AG10803 (cell line): ENCODE data around the gene NEURL1.
A peak's percentile ranks its signal among the peaks of the same experiment; 100 is the strongest.

Experiments
- DNase-seq: peaks from one replicate; pipeline ENCODE4 v3.0.0; 2010; ENCODE audit warnings: low read depth
- H3K4me3 ChIP-seq: 2 replicates; pipeline ENCODE4 v1.5.1; 2011; ENCODE audit warnings: mild to moderate bottlenecking, low read length, control low read depth
- TF ChIP-seq, protein P1 (sequence below): conservative IDR thresholded peaks from 2 replicates; pipeline ENCODE4 v1.5.1; 2011; ENCODE audit warnings: mild to moderate bottlenecking, low read length, control low read depth, inconsistent platforms

Gene NEURL1

DNA sequence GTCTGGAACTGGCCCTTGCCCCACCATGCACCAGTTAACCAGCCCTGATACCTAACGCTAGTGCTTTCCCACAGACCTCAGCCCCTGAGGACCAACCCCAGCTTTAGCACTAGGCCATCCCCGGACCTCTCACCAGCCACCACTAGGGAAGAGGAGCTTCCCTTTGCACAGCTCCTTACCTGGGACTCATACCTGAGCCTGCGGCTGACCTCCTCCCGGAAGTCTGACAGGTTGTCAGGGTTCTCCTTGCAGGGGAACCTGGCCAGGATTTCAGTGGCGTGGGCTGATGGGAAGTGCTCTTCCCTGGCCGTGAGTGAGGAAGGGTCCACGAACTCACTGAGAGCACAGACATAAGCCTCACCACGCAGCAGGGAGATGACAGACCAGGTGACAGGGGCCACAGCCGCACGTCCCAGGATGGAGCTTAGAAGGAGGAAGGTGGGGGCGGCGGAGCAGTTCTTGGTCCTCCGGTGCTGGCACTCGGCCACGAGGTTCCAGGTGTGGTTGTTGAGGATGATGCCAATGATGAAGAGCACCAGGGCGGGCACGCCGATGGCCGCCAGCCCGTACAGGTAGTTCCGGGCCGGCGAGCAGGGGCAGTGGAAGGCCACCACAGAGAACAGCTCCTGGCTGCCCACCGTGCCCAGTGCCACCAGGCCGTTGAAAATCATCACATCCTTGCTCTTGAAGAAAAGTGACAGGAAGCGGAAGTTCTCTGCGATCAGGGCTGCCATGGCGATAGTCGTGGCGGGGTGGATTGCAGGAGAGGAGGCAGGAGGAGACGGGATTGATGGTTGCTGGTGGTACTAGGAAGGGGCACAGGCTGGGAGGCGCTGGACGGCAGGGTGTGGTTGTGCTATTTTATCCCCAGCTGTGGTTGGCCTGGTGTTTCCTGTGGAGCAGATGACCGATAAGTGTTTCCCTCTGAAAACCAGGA, 44.0 kb upstream of the NEURL1 start:
- DNase-seq, result no peak
- TF ChIP-seq, protein P1, sequence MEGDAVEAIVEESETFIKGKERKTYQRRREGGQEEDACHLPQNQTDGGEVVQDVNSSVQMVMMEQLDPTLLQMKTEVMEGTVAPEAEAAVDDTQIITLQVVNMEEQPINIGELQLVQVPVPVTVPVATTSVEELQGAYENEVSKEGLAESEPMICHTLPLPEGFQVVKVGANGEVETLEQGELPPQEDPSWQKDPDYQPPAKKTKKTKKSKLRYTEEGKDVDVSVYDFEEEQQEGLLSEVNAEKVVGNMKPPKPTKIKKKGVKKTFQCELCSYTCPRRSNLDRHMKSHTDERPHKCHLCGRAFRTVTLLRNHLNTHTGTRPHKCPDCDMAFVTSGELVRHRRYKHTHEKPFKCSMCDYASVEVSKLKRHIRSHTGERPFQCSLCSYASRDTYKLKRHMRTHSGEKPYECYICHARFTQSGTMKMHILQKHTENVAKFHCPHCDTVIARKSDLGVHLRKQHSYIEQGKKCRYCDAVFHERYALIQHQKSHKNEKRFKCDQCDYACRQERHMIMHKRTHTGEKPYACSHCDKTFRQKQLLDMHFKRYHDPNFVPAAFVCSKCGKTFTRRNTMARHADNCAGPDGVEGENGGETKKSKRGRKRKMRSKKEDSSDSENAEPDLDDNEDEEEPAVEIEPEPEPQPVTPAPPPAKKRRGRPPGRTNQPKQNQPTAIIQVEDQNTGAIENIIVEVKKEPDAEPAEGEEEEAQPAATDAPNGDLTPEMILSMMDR, result no peak
- H3K4me3 ChIP-seq, result peak overlapping the region; percentile 87

DNA sequence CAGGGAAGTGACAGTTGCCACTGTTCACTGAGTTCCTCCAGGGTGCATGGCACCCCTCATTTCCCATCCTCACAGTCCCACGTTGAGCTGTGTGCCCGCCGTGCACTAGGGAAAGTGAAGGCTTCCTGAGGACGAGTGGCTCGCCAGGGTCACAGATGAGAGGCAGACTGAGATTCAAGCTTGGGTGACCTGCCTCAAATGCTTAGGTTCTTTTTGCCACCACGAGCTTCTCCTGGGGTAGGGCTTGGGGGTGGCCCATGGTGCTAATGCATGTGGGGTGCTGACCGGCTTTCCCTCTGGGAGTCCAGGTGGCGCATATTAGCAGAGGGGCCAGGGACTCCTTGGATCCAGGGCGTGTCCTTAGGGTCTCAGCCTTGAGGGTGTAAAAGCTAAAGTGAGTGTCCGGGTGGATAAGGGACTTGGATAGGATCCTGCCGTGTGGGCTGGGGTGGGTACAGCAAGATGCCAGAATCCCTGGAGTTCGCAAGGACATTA, 43.3 kb upstream of the NEURL1 start:
- no peak for DNase-seq
- TF ChIP-seq, protein P1, result no peak
- H3K4me3 ChIP-seq, result peak overlapping the region; percentile 87

DNA sequence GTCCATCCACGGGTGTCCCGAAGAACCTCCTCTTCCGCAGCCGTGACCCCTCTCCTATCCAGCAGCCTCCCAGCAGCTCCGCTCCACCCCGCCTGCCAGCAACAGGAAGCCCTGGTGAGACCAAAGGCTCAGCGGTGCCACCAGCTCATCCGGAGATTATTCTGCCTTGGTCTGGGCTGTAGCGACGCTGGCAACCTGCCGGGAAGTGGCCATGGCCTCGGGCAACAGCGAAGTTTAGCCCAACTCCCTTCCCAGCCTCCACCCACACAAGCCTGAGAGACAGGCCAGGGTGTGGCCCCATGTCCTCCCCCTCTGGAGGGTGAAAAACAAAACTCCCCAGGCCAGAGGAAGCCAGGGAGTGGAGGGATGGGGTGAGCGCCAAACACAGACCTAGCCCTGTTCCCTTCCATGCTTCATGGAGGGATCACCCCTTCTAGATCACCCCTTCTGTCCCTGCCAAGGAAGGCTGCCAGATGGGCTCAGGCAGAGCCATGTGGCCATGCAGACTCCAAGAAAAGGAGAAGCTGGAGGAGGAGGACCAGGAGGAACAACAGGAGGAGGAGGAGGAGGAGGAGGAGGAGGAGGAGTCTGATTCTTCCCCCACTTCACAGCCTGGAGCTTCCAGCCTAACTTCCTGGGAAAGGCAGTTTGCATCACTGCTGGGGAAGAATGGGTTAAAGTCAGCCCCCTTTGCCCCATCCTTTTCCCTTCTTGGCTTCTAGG, 42.3 kb upstream of the NEURL1 start:
- DNase-seq, result peak; percentile 65
- peak overlapping the region; percentile 87 for H3K4me3 ChIP-seq
- TF ChIP-seq, protein P1, result no peak

DNA sequence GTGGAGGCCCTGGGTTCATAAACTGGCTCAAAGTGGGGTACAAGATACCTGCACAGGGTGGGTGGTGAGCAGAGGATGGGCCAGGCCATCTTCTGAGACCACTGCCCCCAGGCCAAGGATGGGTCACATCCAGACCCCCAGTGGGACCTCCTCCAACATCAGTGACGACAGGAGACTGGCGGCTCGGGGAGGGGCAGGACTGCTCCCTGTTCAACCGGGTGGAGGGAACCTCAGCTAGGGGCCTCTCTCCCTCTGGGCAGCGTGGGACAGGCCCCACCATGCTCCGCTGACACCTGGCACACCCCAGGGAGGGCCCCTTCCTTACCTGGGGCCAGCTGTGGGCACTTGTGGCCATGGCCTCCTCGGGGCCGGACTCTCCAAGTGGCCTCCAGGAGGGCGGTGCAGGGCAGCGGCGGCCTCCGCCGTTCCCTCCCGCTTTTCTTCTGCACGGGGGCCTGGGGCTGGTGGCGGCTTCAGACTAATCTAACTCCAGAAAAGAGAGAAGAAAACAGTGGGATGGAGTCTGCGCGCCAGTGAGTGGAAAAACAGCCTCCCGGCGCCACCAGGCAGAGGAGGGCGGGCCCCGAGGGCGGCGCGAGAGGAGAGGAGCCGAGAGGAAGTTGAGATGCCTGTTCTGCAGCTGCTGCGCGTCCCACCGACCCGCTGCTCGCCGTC, 41.5 kb upstream of the NEURL1 start, which contains the start of gene CALHM2:
Gene CALHM2, minus strand, starts transcription at position 540 of the 675 bp plus-strand sequence. CDS start 2,429 bp downstream, outside the sequence.
- TF ChIP-seq, protein P1, result no peak
- peak within 1 kb of the TSS; percentile 87 for H3K4me3 ChIP-seq
- DNase-seq, result peak; percentile 46

DNA sequence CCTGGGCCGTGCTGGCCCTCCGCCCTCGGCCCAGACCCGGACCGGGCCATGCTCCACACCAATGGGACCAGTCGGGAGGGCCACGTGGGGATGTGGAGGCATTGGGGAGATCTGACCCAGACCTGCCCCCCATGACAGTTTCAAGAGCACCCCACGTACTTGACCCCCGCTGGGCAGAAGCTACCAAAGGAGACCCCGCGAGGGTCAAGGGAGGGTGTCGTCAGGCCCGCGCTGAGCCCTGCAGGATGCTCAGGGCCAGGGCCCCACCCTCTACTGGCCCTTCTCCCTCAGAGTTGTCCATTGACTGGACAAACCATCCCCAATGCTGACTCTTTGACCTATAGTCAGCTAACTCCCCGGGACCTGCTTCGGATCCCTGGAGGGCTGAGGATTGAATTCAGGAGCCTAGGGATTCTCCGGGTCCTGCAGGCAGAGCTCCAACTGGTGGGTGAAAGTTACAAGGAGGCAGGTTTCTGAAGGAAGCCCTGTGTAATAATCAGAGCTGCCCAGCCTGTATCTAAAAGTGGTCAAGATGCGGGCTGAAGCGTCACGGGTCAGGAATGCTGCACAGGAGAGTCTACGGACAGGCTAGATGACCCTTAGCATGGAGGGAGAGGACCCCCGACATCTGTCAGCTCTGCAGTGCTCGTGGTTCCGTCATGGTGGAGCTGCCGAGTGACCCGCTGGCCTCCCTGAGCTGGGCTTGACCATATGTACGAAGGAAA, 40.8 kb upstream of the NEURL1 start:
- peak overlapping the region; percentile 87 for H3K4me3 ChIP-seq
- TF ChIP-seq, protein P1, result no peak
- peak; percentile 5 for DNase-seq

DNA sequence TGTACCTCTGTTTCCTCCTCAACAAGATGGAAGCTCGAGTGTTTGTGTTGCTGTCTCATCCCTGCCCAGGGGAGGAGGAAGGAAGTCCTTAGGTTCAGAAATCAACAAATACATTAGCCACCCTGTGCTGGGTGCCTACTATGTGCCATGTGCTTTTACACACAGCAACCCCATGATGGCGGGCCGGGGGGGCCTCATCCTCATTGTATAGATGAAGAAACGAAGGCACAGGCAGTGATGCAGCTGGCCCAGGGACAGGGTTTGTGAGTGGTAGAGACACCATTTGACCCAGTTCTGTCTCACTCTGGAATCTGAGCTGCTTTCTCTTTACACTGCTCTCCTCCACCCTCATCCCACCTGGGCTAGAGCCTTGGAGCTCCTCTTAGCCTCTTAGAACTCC, 39.5 kb upstream of the NEURL1 start:
- H3K4me3 ChIP-seq, result no peak overlapping the region
- TF ChIP-seq, protein P1, result no peak
- no peak for DNase-seq
